ENCODE data around the gene FHIT.

The FHIT gene

DNA sequence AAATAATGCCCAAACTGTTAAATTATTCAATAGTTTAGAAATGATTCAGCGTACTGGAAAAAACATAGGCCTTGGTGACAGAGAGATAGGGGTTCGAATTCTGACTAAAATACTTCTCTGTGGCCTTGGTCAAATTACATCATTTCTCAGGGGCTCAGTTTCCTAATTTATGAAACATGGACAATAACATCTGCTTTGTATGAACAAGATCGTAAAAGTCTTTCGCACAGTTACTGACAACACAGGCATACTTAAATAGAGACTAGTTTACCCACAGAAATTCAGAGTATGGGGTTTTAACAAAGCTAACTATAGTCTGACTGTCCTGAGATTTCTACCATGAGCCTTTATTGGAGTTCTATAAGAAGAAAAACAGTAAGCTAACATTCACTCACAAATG is 440.4 kb downstream of the FHIT start:
- no peaks in the 10 kb centered on the region for H3K4me1 ChIP-seq
- no peaks in the 10 kb centered on the region for H3K9me3 ChIP-seq
- no peaks in the 10 kb centered on the region for H3K36me3 ChIP-seq
- no peak for DNase-seq
- no peak overlapping the region for H3K4me3 ChIP-seq (ENCODE audit: low read depth, low read length)
- TF ChIP-seq, protein P1, sequence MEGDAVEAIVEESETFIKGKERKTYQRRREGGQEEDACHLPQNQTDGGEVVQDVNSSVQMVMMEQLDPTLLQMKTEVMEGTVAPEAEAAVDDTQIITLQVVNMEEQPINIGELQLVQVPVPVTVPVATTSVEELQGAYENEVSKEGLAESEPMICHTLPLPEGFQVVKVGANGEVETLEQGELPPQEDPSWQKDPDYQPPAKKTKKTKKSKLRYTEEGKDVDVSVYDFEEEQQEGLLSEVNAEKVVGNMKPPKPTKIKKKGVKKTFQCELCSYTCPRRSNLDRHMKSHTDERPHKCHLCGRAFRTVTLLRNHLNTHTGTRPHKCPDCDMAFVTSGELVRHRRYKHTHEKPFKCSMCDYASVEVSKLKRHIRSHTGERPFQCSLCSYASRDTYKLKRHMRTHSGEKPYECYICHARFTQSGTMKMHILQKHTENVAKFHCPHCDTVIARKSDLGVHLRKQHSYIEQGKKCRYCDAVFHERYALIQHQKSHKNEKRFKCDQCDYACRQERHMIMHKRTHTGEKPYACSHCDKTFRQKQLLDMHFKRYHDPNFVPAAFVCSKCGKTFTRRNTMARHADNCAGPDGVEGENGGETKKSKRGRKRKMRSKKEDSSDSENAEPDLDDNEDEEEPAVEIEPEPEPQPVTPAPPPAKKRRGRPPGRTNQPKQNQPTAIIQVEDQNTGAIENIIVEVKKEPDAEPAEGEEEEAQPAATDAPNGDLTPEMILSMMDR (IDR thresholded peaks at IDR 0.05; ENCODE audit: low read depth, low read length) = no peak
- no peaks in the 10 kb centered on the region for H3K27me3 ChIP-seq

DNA sequence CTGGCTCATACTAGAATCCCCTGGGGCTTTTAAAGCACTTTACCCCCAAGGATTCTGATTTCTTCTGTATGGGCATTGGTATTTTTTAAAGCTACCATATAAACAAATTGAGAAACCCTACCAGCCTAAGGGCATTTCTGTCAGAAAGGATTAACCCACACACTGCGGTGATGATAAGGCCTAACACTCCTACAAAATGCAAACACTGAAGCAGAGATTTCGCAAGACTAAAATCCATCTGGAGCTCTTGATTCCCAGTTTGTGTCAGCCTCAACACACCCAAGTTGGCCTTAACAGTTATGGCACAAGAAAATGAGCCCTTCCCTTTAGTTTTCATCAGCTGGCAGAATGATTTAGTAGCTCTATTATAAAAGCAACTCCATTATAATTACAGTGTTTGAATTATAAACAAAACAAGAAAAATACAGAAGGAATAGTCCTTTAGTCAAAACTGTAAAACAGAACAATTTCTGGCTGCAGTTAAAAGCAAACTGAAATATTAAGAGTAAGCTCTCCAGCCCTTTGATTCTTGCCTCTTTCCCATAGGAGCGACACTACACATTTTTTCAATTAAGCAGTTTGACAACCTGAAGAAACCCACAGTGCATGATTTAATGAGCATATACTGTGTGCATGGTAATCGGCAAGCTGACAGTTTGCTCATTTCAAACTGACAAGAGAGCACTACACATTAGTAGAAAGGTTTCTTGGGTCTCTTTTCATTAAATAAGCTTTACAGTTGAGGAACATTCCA is 441.2 kb downstream of the FHIT start:
- no peaks in the 10 kb centered on the region for H3K9me3 ChIP-seq
- no peaks in the 10 kb centered on the region for H3K36me3 ChIP-seq
- H3K4me1 ChIP-seq = no peaks in the 10 kb centered on the region
- H3K4me3 ChIP-seq (ENCODE audit: low read depth, low read length) = no peak overlapping the region
- DNase-seq = no peak
- TF ChIP-seq, protein P1 (IDR thresholded peaks at IDR 0.05; ENCODE audit: low read depth, low read length) = no peak
- no peaks in the 10 kb centered on the region for H3K27me3 ChIP-seq

DNA sequence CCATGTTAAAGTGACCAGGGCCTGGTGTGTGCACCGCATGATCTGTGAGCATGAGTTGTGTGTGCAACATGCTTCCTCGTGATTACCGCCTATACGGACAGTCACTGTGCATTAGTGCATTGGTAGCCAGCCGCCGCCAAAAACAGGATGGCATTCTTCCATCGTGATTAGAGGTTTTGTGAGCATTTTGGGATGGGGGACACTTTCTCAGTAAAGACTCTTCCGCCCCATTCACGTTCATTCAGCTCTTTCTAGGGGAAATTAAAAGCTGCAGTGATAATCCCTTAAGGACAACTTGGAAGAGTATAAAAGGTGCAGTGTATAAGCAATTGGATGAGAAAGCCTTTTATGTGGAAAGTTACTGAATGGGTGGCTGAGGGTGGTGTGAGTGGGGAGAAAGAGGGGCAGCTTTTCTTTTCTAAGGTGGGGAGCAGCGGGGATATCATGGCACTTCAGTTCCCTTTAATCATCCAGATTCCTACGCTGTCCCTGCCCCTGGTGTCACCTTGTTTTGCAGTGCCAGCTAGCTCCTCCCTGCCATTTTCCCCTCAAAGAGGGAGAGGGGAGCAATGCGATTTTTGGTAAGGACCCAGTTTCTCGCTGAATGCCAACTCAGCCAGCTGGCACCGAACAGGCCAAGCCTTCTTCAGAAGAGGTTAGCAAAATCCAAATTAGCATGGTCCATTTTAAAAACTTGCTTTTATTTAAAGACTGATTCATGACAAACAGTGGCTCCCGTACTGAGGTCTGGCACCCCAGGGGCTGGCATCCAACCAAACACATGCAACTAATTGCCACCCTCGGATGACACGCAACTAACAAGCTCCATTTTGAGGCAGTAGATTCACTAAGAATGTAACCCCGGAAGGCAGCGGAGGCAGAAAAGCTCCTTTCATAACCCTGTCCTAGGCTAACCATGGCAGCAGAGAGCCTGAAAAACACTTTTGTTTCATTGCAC is 447.8 kb downstream of the FHIT start:
- H3K4me1 ChIP-seq = no peaks in the 10 kb centered on the region
- TF ChIP-seq, protein P1 (IDR thresholded peaks at IDR 0.05; ENCODE audit: low read depth, low read length) = no peak
- no peak overlapping the region for H3K4me3 ChIP-seq (ENCODE audit: low read depth, low read length)
- no peaks in the 10 kb centered on the region for H3K36me3 ChIP-seq
- H3K27me3 ChIP-seq = no peaks in the 10 kb centered on the region
- H3K9me3 ChIP-seq = no peaks in the 10 kb centered on the region
- no peak for DNase-seq

DNA sequence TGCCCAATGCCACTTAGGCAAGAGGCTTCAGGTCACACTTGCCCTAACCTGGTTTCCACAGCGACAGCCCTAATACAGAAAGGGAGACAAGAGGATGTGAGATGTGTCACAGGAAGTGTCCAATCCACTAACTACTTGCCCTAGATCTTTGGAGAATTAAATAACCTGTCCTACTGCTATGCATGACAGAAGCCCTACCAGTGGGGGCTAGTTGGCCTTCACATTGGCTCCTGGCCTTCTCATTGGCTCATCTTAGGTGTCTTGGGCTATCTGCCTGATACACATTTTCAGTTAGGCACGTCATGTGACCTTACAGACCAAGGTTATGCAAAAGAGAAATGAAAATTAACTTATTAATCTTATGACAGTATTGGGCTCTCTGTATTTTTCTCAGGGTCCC is 449.9 kb downstream of the FHIT start:
- Histone ChIP-seq H3K36me3 (no peaks in the 10 kb centered on the region), H3K9me3 (no peaks in the 10 kb centered on the region), H3K4me1 (no peaks in the 10 kb centered on the region), H3K4me3 (ENCODE audit: low read depth, low read length) (no peak overlapping the region), H3K27me3 (no peaks in the 10 kb centered on the region)
- no peak for DNase-seq
- TF ChIP-seq, protein P1 (IDR thresholded peaks at IDR 0.05; ENCODE audit: low read depth, low read length) = no peak

DNA sequence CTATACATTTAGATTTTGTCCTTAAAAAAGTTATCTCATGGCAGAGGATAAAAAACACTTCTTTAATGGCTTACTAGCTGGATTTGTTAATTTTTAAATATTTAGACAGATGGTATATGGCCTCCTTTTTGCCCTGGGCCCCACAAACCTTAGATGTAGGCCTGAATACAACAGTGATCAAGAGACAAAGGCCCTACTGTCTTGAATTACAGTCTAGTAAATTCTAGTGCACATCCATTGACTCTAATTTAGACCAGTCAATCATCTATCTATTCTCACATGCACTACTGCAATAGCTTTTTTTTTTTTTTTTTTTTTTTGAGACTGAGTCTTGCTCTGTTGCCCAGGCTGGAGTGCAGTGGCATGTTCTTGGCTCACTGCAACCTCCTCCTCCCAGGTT is 452.8 kb downstream of the FHIT start:
- TF ChIP-seq, protein P1 (IDR thresholded peaks at IDR 0.05; ENCODE audit: low read depth, low read length) = no peak
- no peak overlapping the region for H3K4me3 ChIP-seq (ENCODE audit: low read depth, low read length)
- no peaks in the 10 kb centered on the region for H3K4me1 ChIP-seq
- no peaks in the 10 kb centered on the region for H3K27me3 ChIP-seq
- no peaks in the 10 kb centered on the region for H3K36me3 ChIP-seq
- no peak for DNase-seq
- no peaks in the 10 kb centered on the region for H3K9me3 ChIP-seq
